ENCODE data around the gene SLC16A10. TPM values are rescaled to one million over a fixed set of nuclear protein-coding genes. Genes with fewer than 3 reads are reported as not detected.

Gene SLC16A10
- total RNA-seq, 2 donors from 2014 or later, result 8.7 to 13.8 TPM

DNA sequence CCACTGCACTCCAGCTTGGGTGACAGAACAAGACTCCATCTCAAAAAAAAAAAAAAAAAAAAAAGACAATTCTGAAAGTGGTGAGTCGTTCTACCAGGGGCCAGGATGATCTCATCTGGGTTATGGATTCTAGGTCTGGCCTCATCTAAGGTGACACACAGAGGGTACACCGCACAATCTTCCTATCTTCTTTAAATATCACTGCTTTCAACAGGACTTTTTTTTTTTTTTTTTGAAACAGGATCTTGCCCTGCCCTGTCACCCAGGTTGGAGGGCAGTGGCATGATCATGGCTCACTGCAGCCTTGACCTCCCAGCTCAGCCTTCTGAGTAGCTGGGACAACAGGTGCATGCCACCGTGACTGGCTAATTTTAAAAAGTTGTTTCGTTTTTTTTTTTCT is 67.7 kb downstream of the SLC16A10 start:
- 89 to 96% methylated on average over 4 of the region's 4 CpGs for WGBS, 2 experiments (ENCODE audit: insufficient coverage in 1 of 2, insufficient read length in 1 of 2)
- no peaks in the 10 kb centered on the region for H3K36me3 ChIP-seq (ENCODE audit: control insufficient read depth, insufficient read depth, low read length)
- TF ChIP-seq, protein P1, sequence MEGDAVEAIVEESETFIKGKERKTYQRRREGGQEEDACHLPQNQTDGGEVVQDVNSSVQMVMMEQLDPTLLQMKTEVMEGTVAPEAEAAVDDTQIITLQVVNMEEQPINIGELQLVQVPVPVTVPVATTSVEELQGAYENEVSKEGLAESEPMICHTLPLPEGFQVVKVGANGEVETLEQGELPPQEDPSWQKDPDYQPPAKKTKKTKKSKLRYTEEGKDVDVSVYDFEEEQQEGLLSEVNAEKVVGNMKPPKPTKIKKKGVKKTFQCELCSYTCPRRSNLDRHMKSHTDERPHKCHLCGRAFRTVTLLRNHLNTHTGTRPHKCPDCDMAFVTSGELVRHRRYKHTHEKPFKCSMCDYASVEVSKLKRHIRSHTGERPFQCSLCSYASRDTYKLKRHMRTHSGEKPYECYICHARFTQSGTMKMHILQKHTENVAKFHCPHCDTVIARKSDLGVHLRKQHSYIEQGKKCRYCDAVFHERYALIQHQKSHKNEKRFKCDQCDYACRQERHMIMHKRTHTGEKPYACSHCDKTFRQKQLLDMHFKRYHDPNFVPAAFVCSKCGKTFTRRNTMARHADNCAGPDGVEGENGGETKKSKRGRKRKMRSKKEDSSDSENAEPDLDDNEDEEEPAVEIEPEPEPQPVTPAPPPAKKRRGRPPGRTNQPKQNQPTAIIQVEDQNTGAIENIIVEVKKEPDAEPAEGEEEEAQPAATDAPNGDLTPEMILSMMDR (conservative IDR thresholded peaks at IDR 0.05), result no peak

DNA sequence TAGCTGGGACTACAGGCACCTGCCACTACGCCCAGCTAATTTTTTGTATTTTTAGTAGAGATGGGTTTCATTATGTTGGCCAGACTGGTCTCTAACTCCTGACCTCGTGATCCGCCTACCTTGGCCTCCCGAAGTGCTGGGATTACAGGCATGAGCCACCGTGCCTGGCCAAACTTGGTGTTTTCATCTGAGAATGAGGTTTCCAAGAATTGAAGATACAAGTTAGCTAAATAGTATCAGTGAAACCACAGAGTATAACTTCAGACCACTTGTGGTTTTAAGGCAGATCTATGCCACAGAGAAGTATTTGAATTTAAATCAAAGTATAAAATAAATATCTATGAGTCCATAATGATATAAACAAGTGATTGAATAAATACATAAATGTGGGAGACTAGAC is 70.1 kb downstream of the SLC16A10 start:
- 78 to 93% methylated on average over 3 to 5 of the region's 5 CpGs for WGBS, 2 experiments (ENCODE audit: insufficient coverage in 1 of 2, insufficient read length in 1 of 2)
- H3K4me1 Mint-ChIP-seq, result no peaks in the 10 kb centered on the region
- TF ChIP-seq, protein P1 (conservative IDR thresholded peaks at IDR 0.05), result no peak
- H3K27me3 Mint-ChIP-seq (ENCODE audit: insufficient read depth), result no peaks in the 10 kb centered on the region
- H3K4me3 Mint-ChIP-seq, result no peak overlapping the region
- Histone ChIP-seq H3K4me3 (ENCODE audit: low read length) (no peak overlapping the region), H3K4me1 (ENCODE audit: control insufficient read depth, insufficient read depth, low read length) (no peaks in the 10 kb centered on the region), H3K27ac (ENCODE audit: low read depth, low read length) (no peak overlapping the region), H3K9ac (ENCODE audit: extremely low read depth, low read length, poor library complexity, severe bottlenecking) (no peak overlapping the region), H3K9me3 (ENCODE audit: control insufficient read depth, low read length) (peaks cover 9% of the 10 kb centered on the region), H3K27me3 (ENCODE audit: control insufficient read depth, insufficient read depth, low read length, poor library complexity, severe bottlenecking) (no peaks in the 10 kb centered on the region), H3K36me3 (ENCODE audit: control insufficient read depth, insufficient read depth, low read length) (no peaks in the 10 kb centered on the region)
- H3K27ac Mint-ChIP-seq, result no peak overlapping the region
- peaks cover 35% of the 10 kb centered on the region for H3K9me3 Mint-ChIP-seq
- DNase-seq, result no peak
- peaks cover 12% of the 10 kb centered on the region for H3K36me3 Mint-ChIP-seq (ENCODE audit: low read depth)

More for the DNA sequence above, 67.7 kb downstream of the SLC16A10 start:
- Histone ChIP-seq H3K27ac (ENCODE audit: low read depth, low read length) (no peak overlapping the region), H3K4me3 (ENCODE audit: low read length) (no peak overlapping the region), H3K27me3 (ENCODE audit: control insufficient read depth, insufficient read depth, low read length, poor library complexity, severe bottlenecking) (no peaks in the 10 kb centered on the region), H3K4me1 (ENCODE audit: control insufficient read depth, insufficient read depth, low read length) (no peaks in the 10 kb centered on the region), H3K9ac (ENCODE audit: extremely low read depth, low read length, poor library complexity, severe bottlenecking) (no peak overlapping the region), H3K9me3 (ENCODE audit: control insufficient read depth, low read length) (no peaks in the 10 kb centered on the region)
- DNase-seq, result no peak
- no peaks in the 10 kb centered on the region for H3K4me1 Mint-ChIP-seq
- H3K4me3 Mint-ChIP-seq, result no peak overlapping the region
- H3K27me3 Mint-ChIP-seq (ENCODE audit: insufficient read depth), result peaks cover 2% of the 10 kb centered on the region
- H3K36me3 Mint-ChIP-seq (ENCODE audit: low read depth), result peaks cover 7% of the 10 kb centered on the region
- H3K9me3 Mint-ChIP-seq, result peaks cover 12% of the 10 kb centered on the region
- H3K27ac Mint-ChIP-seq, result no peak overlapping the region

DNA sequence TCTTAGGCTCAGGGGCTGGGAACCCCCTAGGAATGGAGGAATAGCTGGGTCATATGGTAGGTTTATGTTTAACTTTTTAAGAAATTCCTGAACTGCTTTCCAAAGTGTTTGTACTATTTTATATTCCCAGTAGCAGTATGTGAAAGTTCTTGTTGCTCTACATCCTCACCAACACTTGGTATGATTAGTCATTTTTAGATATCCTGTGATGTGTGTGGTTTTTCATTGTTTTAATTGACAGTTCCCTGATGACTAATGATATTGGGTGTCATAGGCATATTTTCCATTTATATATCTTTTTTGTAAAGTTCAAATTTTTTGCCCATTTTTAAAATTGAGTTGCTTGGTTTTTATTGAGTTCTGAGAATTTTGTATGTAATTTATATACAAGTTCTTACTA is 72.3 kb downstream of the SLC16A10 start:
- Histone ChIP-seq H3K9me3 (ENCODE audit: control insufficient read depth, low read length) (peaks cover 27% of the 10 kb centered on the region), H3K27me3 (ENCODE audit: control insufficient read depth, insufficient read depth, low read length, poor library complexity, severe bottlenecking) (no peaks in the 10 kb centered on the region), H3K4me1 (ENCODE audit: control insufficient read depth, insufficient read depth, low read length) (no peaks in the 10 kb centered on the region), H3K27ac (ENCODE audit: low read depth, low read length) (no peak overlapping the region), H3K36me3 (ENCODE audit: control insufficient read depth, insufficient read depth, low read length) (no peaks in the 10 kb centered on the region), H3K4me3 (ENCODE audit: low read length) (no peak overlapping the region), H3K9ac (ENCODE audit: extremely low read depth, low read length, poor library complexity, severe bottlenecking) (no peak overlapping the region)
- Mint-ChIP-seq H3K27me3 (ENCODE audit: insufficient read depth) (no peaks in the 10 kb centered on the region), H3K36me3 (ENCODE audit: low read depth) (peaks cover 20% of the 10 kb centered on the region), H3K4me3 (no peak overlapping the region), H3K9me3 (peaks cover 52% of the 10 kb centered on the region), H3K4me1 (no peaks in the 10 kb centered on the region), H3K27ac (no peak overlapping the region)
- TF ChIP-seq, protein P1 (conservative IDR thresholded peaks at IDR 0.05), result no peak
- no peak for DNase-seq
